Peyer's patch (tissue), 4 donors: ENCODE data around the gene ADAMTS12.

Source experiments
- CTCF ChIP-seq, 6 experiments: fragments of 450-650 bp in 4 of 6; fragments of 200-600 bp in 2 of 6; sonication (generic) in 1 of 6; IDR thresholded peaks; one replicate each; pipeline ENCODE4 v1.5.1; 2017 to 2019; ENCODE audit warnings: antibody characterized with exemption in 6 of 6, mild to moderate bottlenecking in 3 of 6, moderate library complexity in 1 of 6
- POLR2A ChIP-seq, 2 donors: fragments of 450-650 bp; IDR thresholded peaks; one replicate each; pipeline ENCODE4 v1.5.1; 2017; ENCODE audit warnings: antibody characterized with exemption in 2 of 2, mild to moderate bottlenecking in 2 of 2, moderate library complexity in 2 of 2

- TF ChIP-seq CTCF (IDR thresholded peaks at IDR 0.05) (no peak), POLR2A (IDR thresholded peaks at IDR 0.05) (no peak)
Observed at GRCh38 chr5:33735072-33735471, 156.7 kb downstream of the ADAMTS12 start.
